Pericardium fibroblast (primary cell): Measurements from ENCODE around the gene NTRK2. TPM values are rescaled to one million over a fixed set of nuclear protein-coding genes. Genes with fewer than 3 reads are reported as not detected.

ENCODE experiments used
- total RNA-seq: library from RNA; depleted of rRNA; stranded (reverse); fragments of >200 nt; gene quantifications from 2 replicates; pipeline ENCODE4 v1.2.3, GENCODE V29; 2015

The NTRK2 gene
- 0.34 and 5.4 TPM in 2 replicates for total RNA-seq

GRCh38 chr9:84669288-84670137 lies at the start of gene NTRK2:
Gene NTRK2 (plus strand): TSS chr9:84669729. CDS start chr9:84670749, 1,020 bp downstream.

